Measurements from ENCODE around the gene EFCAB6. TPM values are rescaled to one million over a fixed set of nuclear protein-coding genes. Genes with fewer than 3 reads are reported as not detected.

The EFCAB6 gene
- total and polyA plus RNA-seq, 10 of the 15 experiments (the other 5 are each of a cell fraction or from before 2014, with no cell fraction given) = 0.05 to 0.42 (median 0.19) TPM

GRCh38 chr22:43670513-43670912 is 141.6 kb downstream of the EFCAB6 start:
- ChIA-PET SMC1A (ENCODE audit: uncharacterized antibody, unreplicated experiment) (no interaction called here), RAD21 (ENCODE audit: unreplicated experiment) (no interaction called here), POLR2A (no interaction called here), CTCF (no interaction called here)
- Histone ChIP-seq H3K9ac (ENCODE audit: control insufficient read depth, insufficient read depth, low read length) (no peak overlapping the region), H2AFZ (ENCODE audit: control insufficient read depth, low read depth, low read length) (no peak overlapping the region), H3K4me3 (no peak overlapping the region), H3K79me2 (ENCODE audit: control insufficient read depth, insufficient read depth, low read length) (no peaks in the 10 kb centered on the region), H3K27me3 (replicated peaks in 1 of 2; ENCODE audit: control insufficient read depth in 2 of 2, insufficient read depth in 2 of 2, low read length in 1 of 2) (peaks cover 0 to 2% of the 10 kb centered on the region in 2 experiments; a peak in 1 of 4 replicates), H3K27ac (ENCODE audit: control insufficient read depth, insufficient read depth) (no peak overlapping the region), H3K4me1 (ENCODE audit: control insufficient read depth, insufficient read depth, low read length) (no peaks in the 10 kb centered on the region), H4K20me1 (ENCODE audit: control insufficient read depth, insufficient read depth) (no peaks in the 10 kb centered on the region), H3K36me3 (ENCODE audit: control insufficient read depth in 2 of 2, insufficient read depth in 2 of 2, low read length in 1 of 2) (no peaks in the 10 kb centered on the region), H3K9me3 (replicated peaks; ENCODE audit: control insufficient read depth, insufficient read depth, low read length) (no peaks in the 10 kb centered on the region), H3K4me2 (ENCODE audit: control insufficient read depth, insufficient read depth) (no peak overlapping the region)
- 29% methylated on average over 7 of the region's 7 CpGs for WGBS (ENCODE audit: insufficient coverage, insufficient replicate concordance, low lambda C conversion rate, missing lambda C conversion rate)
- TF ChIP-seq E4F1 (IDR thresholded peaks at IDR 0.05; ENCODE audit: borderline replicate concordance, partially characterized antibody) (no peak), SKIL (IDR thresholded peaks at IDR 0.05; ENCODE audit: low read depth, poor library complexity, severe bottlenecking) (no peak), SIN3A (IDR thresholded peaks at IDR 0.05; ENCODE audit: low read depth, low read length) (no peak), RFX5 (IDR thresholded peaks at IDR 0.05; ENCODE audit: low read depth, low read length) (no peak), PBX3 (IDR thresholded peaks at IDR 0.05; ENCODE audit: insufficient replicate concordance, low read depth, low read length) (no peak), POU2F2 (IDR thresholded peaks at IDR 0.05; ENCODE audit: borderline replicate concordance, low read depth, low read length) (no peak), CEBPZ (IDR thresholded peaks at IDR 0.05; ENCODE audit: low read depth, low read length) (no peak)
- FAIRE-seq (no peak), DNase-seq (ENCODE audit: low read depth, low spot score) (no peak), ATAC-seq (no peak)
- in situ Hi-C loops (cut with MboI) (no loop called here), intact Hi-C loops (cut with micrococcal nuclease; ENCODE audit: unreplicated experiment) (no loop called here)
- BruUV-seq (replicated peaks) = no TSS peak

All from GM12878 (cell line).